Calu3 (cell line): ENCODE results near the gene ARHGEF7. TPM values are rescaled to one million over a fixed set of nuclear protein-coding genes. Genes with fewer than 3 reads are reported as not detected.

Experiments used
- BruUV-seq: library from RNA; stranded (reverse); fragments of 400-500 nt; replicated peaks from 2 replicates; lab custom pipeline; 2021; lab: Mats Ljungman, UMichigan
- CTCF ChIA-PET: fragments of 300-600 bp; sonication (Branson Sonifier 250); formaldehyde crosslinking; loops from one replicate; lab custom pipeline; 2022; ENCODE audit warnings: antibody characterized with exemption; lab: Charles Lee
- DNase-seq: peaks from one replicate; pipeline ENCODE4 v3.0.0; 2022
- H3K27ac Mint-ChIP-seq: one replicate; pipeline ENCODE4 v1.8.0; 2022; ENCODE audit warnings: mixed read lengths; ENCODE audit not compliant: unreplicated experiment
- H3K27me3 Mint-ChIP-seq: one replicate; pipeline ENCODE4 v1.8.0; 2022; ENCODE audit warnings: mixed read lengths; ENCODE audit not compliant: unreplicated experiment
- H3K36me3 Mint-ChIP-seq: one replicate; pipeline ENCODE4 v1.8.0; 2022; ENCODE audit warnings: mild to moderate bottlenecking, moderate library complexity, mixed read lengths; ENCODE audit not compliant: insufficient read depth, unreplicated experiment
- H3K4me1 Mint-ChIP-seq: one replicate; pipeline ENCODE4 v1.8.0; 2022; ENCODE audit warnings: mild to moderate bottlenecking, low read depth, mixed read lengths; ENCODE audit not compliant: unreplicated experiment
- H3K4me3 Mint-ChIP-seq: one replicate; pipeline ENCODE4 v1.8.0; 2022; ENCODE audit warnings: mild to moderate bottlenecking, low read depth, moderate library complexity, mixed read lengths; ENCODE audit not compliant: unreplicated experiment
- H3K9me3 Mint-ChIP-seq: one replicate; pipeline ENCODE4 v1.8.0; 2022; ENCODE audit warnings: low read depth, mixed read lengths; ENCODE audit not compliant: unreplicated experiment
- intact Hi-C: fragments of 100-400 bp; cut with micrococcal nuclease; formaldehyde crosslinking; loops from one replicate; pipeline ENCODE4 v1.10.0; 2022; ENCODE audit not compliant: unreplicated experiment
- total RNA-seq: library from RNA; stranded (reverse); gene quantifications from 2 replicates; pipeline ENCODE4 v1.2.3, GENCODE V29; 2022
- TF ChIP-seq, protein P1 (sequence below): fragments of 200-600 bp; IDR thresholded peaks from one replicate; pipeline ENCODE4 v1.8.0; 2022; ENCODE audit warnings: antibody characterized with exemption; ENCODE audit not compliant: unreplicated experiment

Gene ARHGEF7
- total RNA-seq, 1 experiment from 2014 or later: 17.7 TPM

GRCh38 chr13:111326621-111326965, 211.5 kb downstream of the ARHGEF7 start:
- BruUV-seq: no TSS peak
- CTCF ChIA-PET: no interaction called here
- no peaks in the 10 kb centered on the region for H3K27me3 Mint-ChIP-seq
- intact Hi-C loops: no loop called here
- H3K4me1 Mint-ChIP-seq: no peaks in the 10 kb centered on the region
- no peaks in the 10 kb centered on the region for H3K9me3 Mint-ChIP-seq
- DNase-seq: no peak
- TF ChIP-seq, protein P1, sequence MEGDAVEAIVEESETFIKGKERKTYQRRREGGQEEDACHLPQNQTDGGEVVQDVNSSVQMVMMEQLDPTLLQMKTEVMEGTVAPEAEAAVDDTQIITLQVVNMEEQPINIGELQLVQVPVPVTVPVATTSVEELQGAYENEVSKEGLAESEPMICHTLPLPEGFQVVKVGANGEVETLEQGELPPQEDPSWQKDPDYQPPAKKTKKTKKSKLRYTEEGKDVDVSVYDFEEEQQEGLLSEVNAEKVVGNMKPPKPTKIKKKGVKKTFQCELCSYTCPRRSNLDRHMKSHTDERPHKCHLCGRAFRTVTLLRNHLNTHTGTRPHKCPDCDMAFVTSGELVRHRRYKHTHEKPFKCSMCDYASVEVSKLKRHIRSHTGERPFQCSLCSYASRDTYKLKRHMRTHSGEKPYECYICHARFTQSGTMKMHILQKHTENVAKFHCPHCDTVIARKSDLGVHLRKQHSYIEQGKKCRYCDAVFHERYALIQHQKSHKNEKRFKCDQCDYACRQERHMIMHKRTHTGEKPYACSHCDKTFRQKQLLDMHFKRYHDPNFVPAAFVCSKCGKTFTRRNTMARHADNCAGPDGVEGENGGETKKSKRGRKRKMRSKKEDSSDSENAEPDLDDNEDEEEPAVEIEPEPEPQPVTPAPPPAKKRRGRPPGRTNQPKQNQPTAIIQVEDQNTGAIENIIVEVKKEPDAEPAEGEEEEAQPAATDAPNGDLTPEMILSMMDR: no peak
- no peaks in the 10 kb centered on the region for H3K36me3 Mint-ChIP-seq
- no peak overlapping the region for H3K4me3 Mint-ChIP-seq
- no peak overlapping the region for H3K27ac Mint-ChIP-seq

GRCh38 chr13:111326981-111327642, 212.0 kb downstream of the ARHGEF7 start:
- H3K4me1 Mint-ChIP-seq: no peaks in the 10 kb centered on the region
- no TSS peak for BruUV-seq
- no peak for DNase-seq

DNA sequence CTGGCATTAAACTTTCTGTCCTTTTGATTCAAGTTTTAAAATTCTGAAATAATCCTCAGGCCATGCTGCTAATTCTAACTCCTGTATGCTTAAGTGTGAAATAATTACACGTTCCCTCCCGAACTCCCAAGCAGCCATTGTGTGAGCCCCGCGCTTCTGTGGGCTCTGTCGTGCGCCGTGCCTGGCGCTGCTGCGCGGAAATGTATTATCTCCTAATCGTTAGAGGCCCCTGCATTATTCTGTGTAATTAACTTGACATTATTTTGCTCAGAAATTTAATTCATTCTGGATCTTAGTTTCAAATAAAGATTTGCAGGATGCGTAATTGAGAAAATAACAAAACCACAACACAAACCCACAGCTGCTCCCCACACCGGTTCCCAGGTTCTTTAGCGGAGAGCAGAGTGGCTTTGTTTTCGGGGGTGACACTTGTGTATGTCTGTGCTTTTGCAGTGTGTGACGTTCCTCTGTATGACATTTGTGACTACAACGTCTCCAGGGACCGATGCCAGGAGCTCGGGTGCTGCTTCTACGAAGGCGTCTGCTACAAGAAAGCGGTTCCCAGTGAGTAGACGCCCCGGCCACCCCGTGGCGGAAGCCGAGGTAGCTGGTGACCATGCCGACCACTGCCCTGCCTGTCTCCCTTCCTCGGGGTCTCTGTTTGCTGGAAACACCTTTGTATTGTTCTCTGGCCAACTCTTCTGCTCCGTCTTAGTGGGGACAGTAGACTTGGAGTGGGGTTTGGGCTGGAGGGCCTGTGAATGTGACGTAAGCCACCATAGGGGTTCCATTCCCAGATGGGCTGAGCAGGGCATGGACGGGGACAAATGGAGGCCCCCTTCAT, 212.8 kb downstream of the ARHGEF7 start:
- Mint-ChIP-seq H3K36me3 (no peaks in the 10 kb centered on the region), H3K9me3 (no peaks in the 10 kb centered on the region), H3K4me3 (no peak overlapping the region), H3K4me1 (no peaks in the 10 kb centered on the region), H3K27me3 (no peaks in the 10 kb centered on the region), H3K27ac (no peak overlapping the region)
- no TSS peak for BruUV-seq
- no peak for DNase-seq
- intact Hi-C loops: no loop called here
- TF ChIP-seq, protein P1: no peak
- CTCF ChIA-PET: no interaction called here

More at GRCh38 chr13:111326981-111327642, 212.0 kb downstream of the ARHGEF7 start:
- Mint-ChIP-seq H3K27ac (no peak overlapping the region), H3K36me3 (no peaks in the 10 kb centered on the region), H3K9me3 (no peaks in the 10 kb centered on the region), H3K4me3 (no peak overlapping the region), H3K27me3 (no peaks in the 10 kb centered on the region)
- intact Hi-C loops: no loop called here
- CTCF ChIA-PET: no interaction called here
- TF ChIP-seq, protein P1: no peak

DNA sequence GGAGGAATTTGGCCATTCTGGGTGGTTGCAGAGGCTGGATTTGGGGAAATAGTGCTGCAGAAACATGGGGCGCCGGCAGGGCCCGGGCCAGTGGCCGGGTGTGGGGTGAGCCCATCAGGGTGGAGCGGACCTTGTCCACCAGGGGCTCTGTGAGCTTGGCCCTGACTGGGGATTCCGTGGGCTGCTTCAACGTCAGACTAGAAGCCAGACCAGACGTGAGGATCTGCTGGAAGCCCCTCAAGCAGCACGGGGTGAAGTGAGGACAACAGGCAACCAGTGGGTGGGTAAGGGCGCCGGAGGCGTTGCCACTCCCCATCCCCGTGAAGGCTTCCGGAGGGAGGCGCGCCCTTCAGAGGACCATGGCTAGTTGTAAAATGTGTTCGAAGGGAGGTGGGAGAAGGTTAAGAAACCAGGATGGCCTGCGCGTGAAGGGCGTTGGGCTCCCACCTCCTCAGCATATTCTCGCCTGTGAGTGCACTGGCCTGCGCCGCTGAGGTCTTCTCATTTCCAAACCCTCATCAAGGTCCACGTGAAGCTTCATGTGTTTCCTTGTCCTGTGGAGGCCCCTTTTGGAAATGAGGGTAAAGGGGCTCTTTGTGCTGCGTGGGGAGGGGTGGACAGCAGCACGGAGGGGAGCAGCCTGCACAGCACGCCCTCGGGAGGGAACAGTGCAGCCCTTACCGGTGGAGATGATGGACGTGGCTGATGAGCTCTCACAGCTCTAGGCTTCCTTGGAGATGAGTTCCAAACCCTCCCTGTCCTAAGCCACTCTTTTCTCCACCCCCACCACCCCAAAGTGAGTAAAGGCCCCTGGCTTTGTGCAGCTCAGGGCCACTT, 213.7 kb downstream of the ARHGEF7 start:
- no peak for DNase-seq
- TF ChIP-seq, protein P1: no peak
- Mint-ChIP-seq H3K4me1 (no peaks in the 10 kb centered on the region), H3K36me3 (no peaks in the 10 kb centered on the region), H3K4me3 (no peak overlapping the region), H3K27me3 (no peaks in the 10 kb centered on the region), H3K27ac (no peak overlapping the region), H3K9me3 (no peaks in the 10 kb centered on the region)
- intact Hi-C loops: no loop called here
- BruUV-seq: no TSS peak
- CTCF ChIA-PET: no interaction called here
